Endothelial cell of umbilical vein (primary cell): Measurements from ENCODE around the gene TK2. TPM values are rescaled to one million over a fixed set of nuclear protein-coding genes. Genes with fewer than 3 reads are reported as not detected.

Experiments
- BruUV-seq: library from RNA; stranded (reverse); fragments of 400-500 nt; replicated peaks from 2 replicates; lab custom pipeline; 2021; lab: Mats Ljungman, UMichigan
- CTCF ChIA-PET: fragments of 300-600, 350-600 bp; sonication (Branson Sonifier 250); formaldehyde crosslinking; loops from one replicate; lab custom pipeline; 2021; ENCODE audit warnings: antibody characterized with exemption, inconsistent platforms; lab: Charles Lee
- POLR2A ChIA-PET: fragments of 300-600, 350-600 bp; sonication (Branson Sonifier 250); formaldehyde crosslinking; loops from one replicate; lab custom pipeline; 2021; ENCODE audit warnings: antibody characterized with exemption, inconsistent platforms; lab: Charles Lee
- DNase-seq: peaks from one replicate; pipeline ENCODE4 v3.0.0-alpha.2; 2011; ENCODE audit warnings: low read depth, low spot score
- FAIRE-seq: peaks from 2 replicates; lab custom pipeline; 2011; peaks lifted over from hg19 to GRCh38; lab: Jason Lieb, UNC
- H2AFZ ChIP-seq: 2 replicates; pipeline ENCODE4 v1.6.0; 2012; ENCODE audit warnings: low read depth, low read length, control low read depth, inconsistent platforms
- H3K27ac ChIP-seq: 2 replicates; pipeline ENCODE4 v1.5.1; 2011; ENCODE audit warnings: low read depth, mild to moderate bottlenecking, control low read depth, low read length, moderate library complexity; ENCODE audit not compliant: insufficient read depth
- H3K27me3 ChIP-seq, 2 experiments: 2 replicates each; pipeline versions ENCODE4 v1.6.0 to v1.6.1; 2011; ENCODE audit warnings: low read length in 2 of 2, mixed read lengths in 1 of 2; ENCODE audit not compliant: control insufficient read depth in 2 of 2, insufficient read depth in 2 of 2
- H3K36me3 ChIP-seq, 2 experiments: 2 replicates in 1 of 2; 3 replicates in 1 of 2; pipeline ENCODE4 v1.5.1; 2011; ENCODE audit warnings: low read length in 2 of 2, mild to moderate bottlenecking in 1 of 2, moderate library complexity in 1 of 2; ENCODE audit not compliant: control insufficient read depth in 2 of 2, insufficient read depth in 2 of 2; ENCODE audit errors: extremely low read depth in 1 of 2
- H3K4me1 ChIP-seq: 3 replicates; pipeline ENCODE4 v1.5.1; 2011; ENCODE audit warnings: mild to moderate bottlenecking, low read length; ENCODE audit not compliant: control insufficient read depth, insufficient read depth; ENCODE audit errors: extremely low read depth
- H3K4me2 ChIP-seq: 2 replicates; pipeline ENCODE4 v1.6.1; 2011; ENCODE audit warnings: low read length, control low read depth, mixed read lengths; ENCODE audit not compliant: insufficient read depth
- H3K4me3 ChIP-seq, 3 experiments: fragments of 200-600 bp in 1 of 3; sonication (generic), shearing (Covaris generic) in 1 of 3; replicated peaks in 1 of 3; 2 replicates each; pipeline ENCODE4 v1.5.1; 2011 to 2016; ENCODE audit warnings: control low read depth in 3 of 3, low read length in 3 of 3, mild to moderate bottlenecking in 2 of 3, inconsistent platforms in 1 of 3, low read depth in 1 of 3, moderate library complexity in 1 of 3; ENCODE audit not compliant: insufficient read depth in 1 of 3
- H3K79me2 ChIP-seq: 2 replicates; pipeline ENCODE4 v1.6.0; 2012; ENCODE audit warnings: low read length, inconsistent platforms; ENCODE audit not compliant: control insufficient read depth, insufficient read depth
- H3K9ac ChIP-seq: replicated peaks from 2 replicates; pipeline ENCODE3; 2011; ENCODE audit warnings: low read length, control low read depth; ENCODE audit not compliant: insufficient read depth; ENCODE audit errors: extremely low read depth
- H3K9me1 ChIP-seq: replicated peaks from 3 replicates; pipeline ENCODE4 v1.6.0; 2011; ENCODE audit warnings: mild to moderate bottlenecking, low read length; ENCODE audit not compliant: control insufficient read depth, insufficient read depth; ENCODE audit errors: extremely low read depth
- H3K9me3 ChIP-seq: replicated peaks from 2 replicates; pipeline ENCODE4 v1.5.1; 2012; ENCODE audit warnings: low read length, inconsistent platforms; ENCODE audit not compliant: control insufficient read depth, insufficient read depth
- H4K20me1 ChIP-seq: replicated peaks from 2 replicates; pipeline ENCODE3; 2011; ENCODE audit warnings: mild to moderate bottlenecking, low read length; ENCODE audit not compliant: control insufficient read depth, insufficient read depth; ENCODE audit errors: extremely low read depth
- EZH2 ChIP-seq: IDR thresholded peaks from 2 replicates; pipeline ENCODE4 v1.6.1; 2012; ENCODE audit warnings: borderline replicate concordance, low read depth, mild to moderate bottlenecking, moderate library complexity, low read length, inconsistent platforms; ENCODE audit not compliant: severe bottlenecking
- FOS ChIP-seq: IDR thresholded peaks from 2 replicates; pipeline ENCODE4 v1.6.1; 2011; ENCODE audit warnings: mild to moderate bottlenecking, low read length, moderate library complexity, borderline replicate concordance; ENCODE audit not compliant: insufficient read depth
- GATA2 ChIP-seq: IDR thresholded peaks from 2 replicates; pipeline ENCODE4 v1.7.0; 2011; ENCODE audit warnings: low read depth, mild to moderate bottlenecking, moderate library complexity, mixed read lengths, low read length; ENCODE audit not compliant: insufficient read length, insufficient read depth
- JUN ChIP-seq: IDR thresholded peaks from 2 replicates; pipeline ENCODE4 v1.6.1; 2011; ENCODE audit warnings: borderline replicate concordance, low read depth; ENCODE audit not compliant: insufficient read length, insufficient read depth
- MYC ChIP-seq: IDR thresholded peaks from one replicate; pipeline ENCODE4 v1.6.1; 2011; ENCODE audit warnings: mild to moderate bottlenecking, low read depth, low read length
- POLR2A ChIP-seq: IDR thresholded peaks from 2 replicates; pipeline ENCODE4 v1.6.1; 2012; ENCODE audit warnings: low read depth, mild to moderate bottlenecking, control low read depth, low read length
- POLR2AphosphoS5 ChIP-seq: IDR thresholded peaks from 2 replicates; pipeline ENCODE4 v1.6.1; 2012; ENCODE audit warnings: low read depth, mild to moderate bottlenecking, control low read depth, low read length, moderate library complexity; ENCODE audit not compliant: insufficient read depth
- dilution Hi-C: fragments of 300-500 bp; cut with MboI; formaldehyde crosslinking; loops from one replicate; pipeline ENCODE4 v1.15.0; 2019; ENCODE audit warnings: low sequenced_read_pairs; ENCODE audit not compliant: extremely low pct_ligation_motif_present
- intact Hi-C: fragments of 100-400 bp; cut with micrococcal nuclease; formaldehyde crosslinking; loops from one replicate; pipeline ENCODE4 v1.10.0; 2022
- polyA plus RNA-seq, 4 experiments: library from polyadenylated mRNA; depleted of rRNA in 3 of 4; stranded (reverse) in 3 of 4; unstranded in 1 of 4; fragments of >200 nt; gene quantifications; 2 replicates each; pipeline versions ENCODE4 v1.2.1 to v1.2.3, GENCODE V29; 2011 to 2012; ENCODE audit warnings: missing spikeins in 1 of 4
- total RNA-seq: library from RNA; stranded (reverse); gene quantifications from 2 replicates; pipeline ENCODE4 v1.2.3, GENCODE V29; 2021
- TF ChIP-seq, protein P1 (sequence below): IDR thresholded peaks from 2 replicates; pipeline ENCODE4 v1.6.1; 2011; ENCODE audit not compliant: insufficient read depth, insufficient read length
- TF ChIP-seq, protein P2 (sequence below), 2 donors: IDR thresholded peaks; 1 replicate in 1 of 2; 2 replicates in 1 of 2; pipeline ENCODE4 v1.5.1; 2011; ENCODE audit warnings: low read length in 2 of 2, mild to moderate bottlenecking in 2 of 2, moderate library complexity in 2 of 2, control low read depth in 1 of 2, inconsistent platforms in 1 of 2, low read depth in 1 of 2; ENCODE audit not compliant: insufficient read depth in 1 of 2; ENCODE audit errors: extremely low read depth in 1 of 2

Gene TK2
- total and polyA plus RNA-seq, 2 donors (not counting 3 experiments of a cell fraction or from before 2014, with no cell fraction given) = 12.1 to 25.2 TPM

GRCh38 chr16:66462912-66463311 is 87.0 kb downstream of the TK2 start:
- no TSS peak for BruUV-seq
- Histone ChIP-seq H3K9ac (no peak overlapping the region), H3K4me3 (no peak overlapping the region), H3K79me2 (no peaks in the 10 kb centered on the region), H4K20me1 (no peaks in the 10 kb centered on the region), H3K9me1 (no peaks in the 10 kb centered on the region), H3K4me2 (no peak overlapping the region), H3K27ac (no peak overlapping the region), H3K27me3 (peaks cover 8 to 13% of the 10 kb centered on the region in 2 experiments), H3K36me3 (no peaks in the 10 kb centered on the region), H3K9me3 (no peaks in the 10 kb centered on the region), H2AFZ (no peak overlapping the region), H3K4me1 (no peaks in the 10 kb centered on the region)
- FAIRE-seq (no peak), DNase-seq (no peak)
- dilution Hi-C loops = no loop called here
- CTCF ChIA-PET = interaction anchor here (1.1 kb wide), 1 partner anchor 146 kb away, joined by 3 read pairs; no protein-coding TSS in a partner anchor
- no peak for TF ChIP-seq GATA2
- TF ChIP-seq EZH2 = no peak
- TF ChIP-seq POLR2A = no peak
- no peak for TF ChIP-seq POLR2AphosphoS5
- TF ChIP-seq MYC = no peak
- TF ChIP-seq, protein P1, sequence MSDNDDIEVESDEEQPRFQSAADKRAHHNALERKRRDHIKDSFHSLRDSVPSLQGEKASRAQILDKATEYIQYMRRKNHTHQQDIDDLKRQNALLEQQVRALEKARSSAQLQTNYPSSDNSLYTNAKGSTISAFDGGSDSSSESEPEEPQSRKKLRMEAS = no peak
- TF ChIP-seq, protein P2, sequence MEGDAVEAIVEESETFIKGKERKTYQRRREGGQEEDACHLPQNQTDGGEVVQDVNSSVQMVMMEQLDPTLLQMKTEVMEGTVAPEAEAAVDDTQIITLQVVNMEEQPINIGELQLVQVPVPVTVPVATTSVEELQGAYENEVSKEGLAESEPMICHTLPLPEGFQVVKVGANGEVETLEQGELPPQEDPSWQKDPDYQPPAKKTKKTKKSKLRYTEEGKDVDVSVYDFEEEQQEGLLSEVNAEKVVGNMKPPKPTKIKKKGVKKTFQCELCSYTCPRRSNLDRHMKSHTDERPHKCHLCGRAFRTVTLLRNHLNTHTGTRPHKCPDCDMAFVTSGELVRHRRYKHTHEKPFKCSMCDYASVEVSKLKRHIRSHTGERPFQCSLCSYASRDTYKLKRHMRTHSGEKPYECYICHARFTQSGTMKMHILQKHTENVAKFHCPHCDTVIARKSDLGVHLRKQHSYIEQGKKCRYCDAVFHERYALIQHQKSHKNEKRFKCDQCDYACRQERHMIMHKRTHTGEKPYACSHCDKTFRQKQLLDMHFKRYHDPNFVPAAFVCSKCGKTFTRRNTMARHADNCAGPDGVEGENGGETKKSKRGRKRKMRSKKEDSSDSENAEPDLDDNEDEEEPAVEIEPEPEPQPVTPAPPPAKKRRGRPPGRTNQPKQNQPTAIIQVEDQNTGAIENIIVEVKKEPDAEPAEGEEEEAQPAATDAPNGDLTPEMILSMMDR (IDR thresholded peaks at IDR 0.05; ENCODE audit: extremely low read depth in 1 of 2, insufficient read depth in 1 of 2, low read depth in 1 of 2, low read length in 2 of 2) = no peak
- no peak for TF ChIP-seq JUN
- no peak for TF ChIP-seq FOS
- intact Hi-C loops = no loop called here
- POLR2A ChIA-PET = no interaction called here
